SU-DHL-6 (cell line): ENCODE measurements around the gene ZDHHC8.

ENCODE experiments used
- CTCF ChIP-seq: fragments of 200-600 bp; sonication (generic); IDR thresholded peaks from one replicate; pipeline ENCODE4 v1.5.1; 2017; ENCODE audit warnings: antibody characterized with exemption, mild to moderate bottlenecking, low read length, moderate library complexity; ENCODE audit not compliant: insufficient read depth, poor library complexity, severe bottlenecking
- EZH2phosphoT487 ChIP-seq: fragments of 200-600 bp; sonication (generic), shearing (Covaris generic); conservative IDR thresholded peaks from 2 replicates; pipeline ENCODE4 v1.6.1; 2018; ENCODE audit warnings: mild to moderate bottlenecking, antibody characterized with exemption, low read length, moderate library complexity, mixed read lengths

GRCh38 chr22:20140521-20140964 lies 8.9 kb downstream of the ZDHHC8 start:
- no peak for TF ChIP-seq CTCF
- no peak for TF ChIP-seq EZH2phosphoT487
